Lower lobe of right lung (tissue), 2 donors: Measurements from ENCODE around the gene RSAD1. TPM values are rescaled to one million over a fixed set of nuclear protein-coding genes. Genes with fewer than 3 reads are reported as not detected.

ENCODE experiments used
- ATAC-seq, 2 donors: fragments of 200-7000 bp; cut with Tn5 transposase; one replicate each; pipeline ENCODE4 v1.9.1; 2020 to 2022; ENCODE audit warnings: mild to moderate bottlenecking in 2 of 2, moderate library complexity in 2 of 2
- DNase-seq: peaks from one replicate; pipeline ENCODE4 v3.0.0-alpha.2; 2020
- H3K27ac ChIP-seq: fragments of 200-600 bp; one replicate; pipeline ENCODE4 v1.8.0; 2022
- H3K27me3 ChIP-seq: fragments of 200-600 bp; one replicate; pipeline ENCODE4 v1.8.0; 2022; ENCODE audit warnings: low read depth
- H3K36me3 ChIP-seq: fragments of 200-600 bp; one replicate; pipeline ENCODE4 v1.8.0; 2022; ENCODE audit warnings: mild to moderate bottlenecking
- H3K4me1 ChIP-seq: fragments of 200-600 bp; one replicate; pipeline ENCODE4 v1.8.0; 2022
- H3K4me3 ChIP-seq: fragments of 200-600 bp; one replicate; pipeline ENCODE4 v1.8.0; 2022; ENCODE audit warnings: mild to moderate bottlenecking
- H3K9me3 ChIP-seq: fragments of 200-600 bp; one replicate; pipeline ENCODE4 v1.8.0; 2022
- CTCF ChIP-seq: fragments of 200-600 bp; IDR thresholded peaks from one replicate; pipeline ENCODE4 v1.8.0; 2022; ENCODE audit warnings: antibody characterized with exemption, mild to moderate bottlenecking
- intact Hi-C: fragments of 100-400 bp; cut with DNase I; formaldehyde crosslinking; loops from one replicate; pipeline ENCODE4 v1.11.0; 2022
- total RNA-seq: library from RNA; stranded (reverse); fragmentation: NEBNext Ultra II Directional; extraction: Animal tissue kit (Norgen Biotek cat#: 25700); gene quantifications from one replicate; pipeline ENCODE4 v1.2.1, GENCODE V29; 2021
- donor health status: DM: no; HTN: yes; CAD: no; lungs with severe emphysema.

Gene RSAD1
- total RNA-seq, 1 donor from 2014 or later = 29.2 TPM

DNA sequence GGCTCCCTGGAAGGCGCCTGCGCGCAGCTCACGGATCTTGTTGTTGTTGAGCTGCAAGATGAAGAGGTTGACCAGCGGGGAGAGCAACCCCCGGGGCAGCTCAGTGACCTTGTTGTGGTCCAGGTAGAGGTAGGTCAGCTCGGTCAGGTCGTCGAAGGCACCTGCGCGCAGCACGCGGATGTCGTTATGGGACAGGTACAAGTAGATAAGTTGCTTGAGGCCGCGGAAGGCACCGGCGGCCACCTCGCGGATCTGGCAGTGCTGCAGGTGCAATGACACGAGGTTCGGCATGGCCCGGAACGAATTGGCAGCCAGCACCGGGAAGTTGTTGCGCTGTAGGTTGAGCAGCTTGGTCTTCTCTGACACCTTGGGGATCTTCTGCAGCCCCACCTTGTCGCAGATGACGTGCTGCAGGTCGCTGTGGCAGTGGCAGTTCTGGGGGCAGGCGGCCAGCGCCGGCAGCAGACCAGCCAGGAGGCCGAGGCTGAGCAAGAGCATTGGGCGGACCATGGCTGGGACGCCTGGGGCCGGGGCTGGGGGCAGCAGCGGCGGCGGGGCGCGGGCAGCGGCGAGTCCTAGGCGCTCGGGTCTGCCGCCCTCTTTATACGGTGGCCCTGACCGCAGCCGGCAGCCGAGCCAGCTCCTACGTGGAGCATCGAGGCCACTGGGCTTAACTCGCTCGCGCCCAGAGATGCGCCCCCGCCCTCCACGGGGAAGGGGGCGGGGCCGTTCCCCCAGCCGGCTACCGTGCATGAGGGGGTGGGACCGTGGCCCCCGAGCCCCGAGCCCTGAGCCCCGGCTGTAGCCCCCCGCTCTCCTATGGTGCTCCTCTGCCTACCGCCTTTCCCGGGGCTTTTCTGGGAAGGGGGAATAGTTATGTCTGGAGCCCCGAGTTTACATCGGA lies 10.1 kb upstream of the RSAD1 start, which contains the start of gene CHAD:
CHAD (minus strand) TSS at position 577 of the 904 bp plus-strand sequence; CDS start at position 510, 67 bp downstream.
- H3K27me3 ChIP-seq = peaks cover 11% of the 10 kb centered on the region
- no peaks in the 10 kb centered on the region for H3K9me3 ChIP-seq
- TF ChIP-seq CTCF = no peak
- peaks cover 19% of the 10 kb centered on the region for H3K36me3 ChIP-seq
- DNase-seq (no peak), ATAC-seq (peak in 1 of 2 donors; percentile 23)
- H3K4me3 ChIP-seq = peak within 1 kb of the TSS; percentile 32
- H3K27ac ChIP-seq = no peak within 1 kb of the TSS
- intact Hi-C loops = no loop called here
- H3K4me1 ChIP-seq = peaks cover 13% of the 10 kb centered on the region

GRCh38 chr17:50469208-50469605 lies 9.5 kb upstream of the RSAD1 start:
- no peak for TF ChIP-seq CTCF
- DNase-seq = no peak
- H3K4me3 ChIP-seq = peak overlapping the region; percentile 32
- ATAC-seq = peak in 1 of 2 donors; percentile 24
- intact Hi-C loops = no loop called here
- H3K27me3 ChIP-seq = peaks cover 11% of the 10 kb centered on the region
- no peak overlapping the region for H3K27ac ChIP-seq
- peaks cover 13% of the 10 kb centered on the region for H3K4me1 ChIP-seq
- H3K36me3 ChIP-seq = peaks cover 23% of the 10 kb centered on the region
- no peaks in the 10 kb centered on the region for H3K9me3 ChIP-seq

GRCh38 chr17:50469671-50470305 lies 8.9 kb upstream of the RSAD1 start:
- Histone ChIP-seq H3K4me1 (peaks cover 13% of the 10 kb centered on the region), H3K27ac (no peak overlapping the region), H3K4me3 (no peak overlapping the region), H3K9me3 (no peaks in the 10 kb centered on the region), H3K27me3 (peaks cover 11% of the 10 kb centered on the region), H3K36me3 (peaks cover 26% of the 10 kb centered on the region)
- intact Hi-C loops = no loop called here
- TF ChIP-seq CTCF = no peak
- DNase-seq (peak; percentile 42), ATAC-seq (no peak)

- Histone ChIP-seq H3K9me3 (no peaks in the 10 kb centered on the region), H3K4me1 (peaks cover 13% of the 10 kb centered on the region), H3K27ac (no peak overlapping the region), H3K27me3 (peaks cover 11% of the 10 kb centered on the region), H3K36me3 (peaks cover 27% of the 10 kb centered on the region), H3K4me3 (no peak overlapping the region)
- ATAC-seq = no peak
- intact Hi-C loops = no loop called here
- no peak for TF ChIP-seq CTCF
- DNase-seq = peak; percentile 24
Measured at GRCh38 chr17:50470426-50470825, 8.2 kb upstream of the RSAD1 start.

DNA sequence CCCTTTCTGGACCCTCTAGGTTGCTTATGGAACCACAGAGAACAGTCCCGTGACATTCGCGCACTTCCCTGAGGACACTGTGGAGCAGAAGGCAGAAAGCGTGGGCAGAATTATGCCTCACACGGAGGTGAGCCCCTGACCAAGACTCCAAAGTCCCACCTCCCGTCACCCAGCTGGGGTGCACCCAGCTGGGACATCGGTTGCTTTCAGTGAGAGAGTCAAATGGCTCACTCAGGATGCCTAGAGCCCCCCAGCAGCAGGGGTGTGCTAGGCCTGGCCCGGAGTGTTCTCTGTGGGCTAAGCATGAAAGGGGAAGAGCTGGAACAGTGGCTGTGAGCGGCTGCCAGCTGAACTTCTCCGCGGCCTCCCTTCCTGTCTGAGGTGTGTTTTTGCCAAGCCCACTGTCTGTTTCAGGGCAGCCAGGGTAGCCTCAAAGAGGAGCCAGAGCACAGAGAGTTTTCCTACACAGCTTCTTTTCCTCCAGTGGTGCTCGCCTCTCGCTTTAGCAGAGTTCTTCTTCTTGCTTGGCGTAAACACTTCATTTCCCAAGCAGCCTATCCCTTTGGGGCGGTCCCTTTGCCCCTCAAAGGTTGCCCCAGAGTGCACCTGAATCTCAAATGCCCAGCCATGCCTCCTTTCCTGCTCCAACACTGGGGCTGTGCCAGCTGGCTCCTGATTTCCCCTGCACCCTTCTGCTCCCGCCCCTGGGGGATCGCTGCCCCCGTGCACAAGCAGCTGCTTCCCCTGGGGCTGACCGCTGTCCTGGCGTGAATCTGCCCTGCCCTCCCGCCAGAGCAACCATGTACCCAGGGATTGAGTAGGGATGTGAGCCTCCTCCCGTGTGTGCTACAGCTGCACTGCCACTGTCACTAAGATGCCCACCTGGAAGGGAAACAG lies 7.4 kb upstream of the RSAD1 start:
- Histone ChIP-seq H3K4me3 (no peak overlapping the region), H3K36me3 (peaks cover 27% of the 10 kb centered on the region), H3K4me1 (peaks cover 13% of the 10 kb centered on the region), H3K27me3 (peaks cover 11% of the 10 kb centered on the region), H3K27ac (no peak overlapping the region), H3K9me3 (no peaks in the 10 kb centered on the region)
- TF ChIP-seq CTCF = no peak
- intact Hi-C loops = no loop called here
- ATAC-seq (no peak), DNase-seq (peak; percentile 32)
